Colonic mucosa (tissue), 4 donors: ENCODE results near the gene TMEM164. TPM values are rescaled to one million over a fixed set of nuclear protein-coding genes. Genes with fewer than 3 reads are reported as not detected.

ENCODE experiments used
- DNase-seq: peaks from one replicate; pipeline ENCODE4 v3.0.0-alpha.2; 2020
- H3K27ac ChIP-seq: fragments of 200-600 bp; one replicate; pipeline ENCODE4 v1.8.0; 2021
- H3K27me3 ChIP-seq: fragments of 200-600 bp; one replicate; pipeline ENCODE4 v1.8.0; 2021
- H3K36me3 ChIP-seq: fragments of 200-600 bp; one replicate; pipeline ENCODE4 v1.8.0; 2021
- H3K4me1 ChIP-seq: fragments of 200-600 bp; one replicate; pipeline ENCODE4 v1.8.0; 2021; ENCODE audit warnings: mild to moderate bottlenecking
- H3K4me3 ChIP-seq: fragments of 200-600 bp; one replicate; pipeline ENCODE4 v1.8.0; 2021
- H3K9ac ChIP-seq, 2 donors: one replicate each; pipeline ENCODE4 v1.7.0; 2013; ENCODE audit warnings: control low read depth in 2 of 2, low read depth in 2 of 2, low read length in 2 of 2
- H3K9me3 ChIP-seq: fragments of 200-600 bp; one replicate; pipeline ENCODE4 v1.8.0; 2021
- CTCF ChIP-seq: fragments of 200-600 bp; IDR thresholded peaks from one replicate; pipeline ENCODE4 v1.8.0; 2022; ENCODE audit warnings: antibody characterized with exemption, mild to moderate bottlenecking
- intact Hi-C: fragments of 100-400 bp; cut with DNase I; formaldehyde crosslinking; loops from one replicate; pipeline ENCODE4 v1.14.1; 2022
- total RNA-seq, 2 donors: library from RNA; stranded (reverse); fragmentation: NEBNext Ultra II Directional in 1 of 2; extraction: Animal tissue kit (Norgen Biotek cat#: 25700) in 1 of 2; gene quantifications; one replicate each; pipeline ENCODE4 v1.2.1, GENCODE V29; 2021
- donor health status: healthy.
- donor health status: DM: no; HTN: no; CAD: no.
- donor health status: DM: no; HTN: no; CAD: no.

Gene TMEM164
- total RNA-seq, 2 donors from 2014 or later: 57.3 to 73.1 TPM

- Histone ChIP-seq H3K4me1 (no peaks in the 10 kb centered on the region), H3K27me3 (no peaks in the 10 kb centered on the region), H3K4me3 (no peak overlapping the region), H3K9ac (no peak overlapping the region), H3K9me3 (no peaks in the 10 kb centered on the region), H3K27ac (no peak overlapping the region), H3K36me3 (no peaks in the 10 kb centered on the region)
- no peak for TF ChIP-seq CTCF
- no peak for DNase-seq
- intact Hi-C loops: no loop called here
Measured at GRCh38 chrX:109987884-109988283, 15.0 kb upstream of the TMEM164 start.

- H3K36me3 ChIP-seq: no peaks in the 10 kb centered on the region
- no peak for DNase-seq
- H3K27me3 ChIP-seq: no peaks in the 10 kb centered on the region
- H3K4me3 ChIP-seq: no peak overlapping the region
- intact Hi-C loops: no loop called here
- H3K27ac ChIP-seq: no peak overlapping the region
- no peaks in the 10 kb centered on the region for H3K4me1 ChIP-seq
- no peak for TF ChIP-seq CTCF
- H3K9me3 ChIP-seq: no peaks in the 10 kb centered on the region
- H3K9ac ChIP-seq: no peak overlapping the region
Measured at GRCh38 chrX:109990582-109991276, 12.2 kb upstream of the TMEM164 start.

GRCh38 chrX:109992203-109992602, 10.7 kb upstream of the TMEM164 start:
- intact Hi-C loops: no loop called here
- H3K9ac ChIP-seq: no peak overlapping the region
- H3K4me3 ChIP-seq: no peak overlapping the region
- H3K27me3 ChIP-seq: no peaks in the 10 kb centered on the region
- no peak for DNase-seq
- TF ChIP-seq CTCF: no peak
- no peaks in the 10 kb centered on the region for H3K4me1 ChIP-seq
- no peak overlapping the region for H3K27ac ChIP-seq
- no peaks in the 10 kb centered on the region for H3K9me3 ChIP-seq
- no peaks in the 10 kb centered on the region for H3K36me3 ChIP-seq

- Histone ChIP-seq H3K9me3 (no peaks in the 10 kb centered on the region), H3K4me1 (no peaks in the 10 kb centered on the region), H3K36me3 (no peaks in the 10 kb centered on the region), H3K27me3 (no peaks in the 10 kb centered on the region), H3K4me3 (no peak overlapping the region), H3K27ac (no peak overlapping the region), H3K9ac (no peak overlapping the region)
- intact Hi-C loops: no loop called here
- TF ChIP-seq CTCF: no peak
- no peak for DNase-seq
Measured at GRCh38 chrX:109995155-109995554, 7.8 kb upstream of the TMEM164 start.

GRCh38 chrX:109997786-109998452, 5.0 kb upstream of the TMEM164 start:
- Histone ChIP-seq H3K9me3 (no peaks in the 10 kb centered on the region), H3K27ac (no peak overlapping the region), H3K4me1 (no peaks in the 10 kb centered on the region), H3K27me3 (no peaks in the 10 kb centered on the region), H3K36me3 (no peaks in the 10 kb centered on the region), H3K4me3 (no peak overlapping the region), H3K9ac (no peak overlapping the region)
- DNase-seq: no peak
- TF ChIP-seq CTCF: no peak
- intact Hi-C loops: no loop called here
